Measurements from ENCODE around the gene S100Z.

- TF ChIP-seq CTCF (IDR thresholded peaks at IDR 0.05; ENCODE audit: insufficient read depth, low read length) (no peak), POLR2AphosphoS5 (IDR thresholded peaks at IDR 0.05; ENCODE audit: low read depth) (no peak), GABPA (IDR thresholded peaks at IDR 0.05; ENCODE audit: low read depth) (no peak)
Observed at GRCh38 chr5:76801159-76801802, 48.5 kb upstream of the S100Z start.

All from HL-60 (cell line).